GM19351 (cell line): ENCODE measurements around the gene IFNA14.
"Not testable (repeated sequence)": the region's sequence is repeated elsewhere in the genome, so short reads cannot be mapped to it uniquely, and the experiment has no call there.

ENCODE experiments used
- ATAC-seq: cut with Tn5 transposase; IDR thresholded peaks from one replicate; pipeline ENCODE4 v1.9.1; 2021; ENCODE audit warnings: mild to moderate bottlenecking, moderate library complexity; ENCODE audit not compliant: unreplicated experiment

The IFNA14 gene

GRCh38 chr9:21239911-21240310, at the start of gene IFNA14:
IFNA14 (minus strand) TSS chr9:21240005; CDS start chr9:21239935, 70 bp downstream.
- no peak for ATAC-seq

- no peak for ATAC-seq
Observed at GRCh38 chr9:21287280-21287679, 47.5 kb upstream of the IFNA14 start.

GRCh38 chr9:21286659-21287058, 46.9 kb upstream of the IFNA14 start:
- no peak for ATAC-seq

DNA sequence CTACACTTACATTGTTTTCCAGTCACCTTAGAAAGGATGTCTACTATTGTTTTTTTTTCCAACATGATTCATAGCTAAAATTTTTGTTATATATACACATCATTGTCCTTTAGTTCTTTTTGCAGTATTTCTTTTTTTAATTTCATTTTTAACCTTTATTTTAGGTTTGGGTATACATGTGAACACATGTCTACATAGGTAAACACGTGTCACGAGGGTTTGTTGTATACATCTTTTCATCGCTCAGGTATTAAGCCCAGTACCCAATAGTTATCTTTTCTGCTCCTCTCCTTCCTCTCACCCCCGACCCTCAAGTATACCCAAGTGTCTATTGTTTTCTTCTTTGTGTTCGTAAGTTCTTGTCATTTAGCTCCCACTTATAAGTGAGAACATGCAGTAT, 46.3 kb upstream of the IFNA14 start:
- no peak for ATAC-seq

DNA sequence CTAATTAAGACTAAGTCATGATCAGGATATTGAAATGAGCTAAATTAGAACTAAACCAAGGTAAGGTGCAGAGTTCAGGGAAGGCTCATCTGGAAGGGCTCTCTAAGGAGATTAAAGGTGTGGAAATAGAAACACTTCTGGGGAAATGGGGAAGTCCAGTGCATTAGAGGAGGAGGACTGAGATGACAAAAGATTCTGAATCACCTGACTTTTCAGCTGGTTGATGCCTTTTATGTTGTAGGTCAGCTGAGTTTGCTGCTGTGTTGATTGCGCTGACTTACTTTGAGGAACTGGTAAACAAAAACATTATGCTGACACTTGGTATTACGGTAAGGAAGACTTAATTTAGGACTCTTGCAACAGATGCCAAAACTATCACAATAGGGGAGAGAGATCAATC, 41.5 kb upstream of the IFNA14 start:
- ATAC-seq: no peak

- ATAC-seq: no peak
Observed at GRCh38 chr9:21268347-21268657, 28.5 kb upstream of the IFNA14 start.

- peak; percentile 66 for ATAC-seq
Observed at GRCh38 chr9:21267485-21268346, 27.9 kb upstream of the IFNA14 start.

- no peak for ATAC-seq
Observed at GRCh38 chr9:21266733-21267484, 27.1 kb upstream of the IFNA14 start.

- ATAC-seq: no peak
Observed at GRCh38 chr9:21265421-21266189, 25.8 kb upstream of the IFNA14 start.

DNA sequence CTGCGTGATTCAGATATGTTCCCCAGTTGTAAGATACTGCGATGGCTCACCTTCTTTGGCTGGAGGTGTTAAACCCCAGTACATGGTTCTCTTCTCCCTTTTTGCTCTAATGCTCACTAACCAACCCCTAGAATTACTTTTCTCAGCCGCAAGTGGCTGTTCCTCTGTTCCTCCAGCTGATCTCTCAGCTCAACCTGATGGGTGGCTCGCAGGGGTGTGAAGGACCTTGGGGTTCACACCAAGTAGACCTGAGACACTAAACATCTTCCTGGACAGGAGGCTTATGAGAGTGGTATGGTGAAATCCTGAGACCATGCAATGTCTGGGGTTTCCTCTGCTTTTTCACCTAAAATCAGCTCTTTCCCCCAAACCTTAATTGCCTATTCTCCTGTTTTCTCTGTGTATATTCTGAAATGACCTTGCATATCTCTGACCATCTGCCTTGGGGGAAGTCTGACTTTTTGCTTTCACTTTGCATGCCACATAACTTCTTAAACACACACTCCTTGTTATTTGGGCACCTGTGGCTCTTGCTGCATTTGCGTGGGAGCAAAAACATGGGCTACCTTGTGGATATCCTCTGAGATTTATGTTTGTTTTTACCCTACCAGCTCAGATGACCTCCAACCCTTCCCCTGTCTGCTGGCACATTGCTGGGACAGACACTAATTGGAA, 15.9 kb upstream of the IFNA14 start:
- no peak for ATAC-seq

DNA sequence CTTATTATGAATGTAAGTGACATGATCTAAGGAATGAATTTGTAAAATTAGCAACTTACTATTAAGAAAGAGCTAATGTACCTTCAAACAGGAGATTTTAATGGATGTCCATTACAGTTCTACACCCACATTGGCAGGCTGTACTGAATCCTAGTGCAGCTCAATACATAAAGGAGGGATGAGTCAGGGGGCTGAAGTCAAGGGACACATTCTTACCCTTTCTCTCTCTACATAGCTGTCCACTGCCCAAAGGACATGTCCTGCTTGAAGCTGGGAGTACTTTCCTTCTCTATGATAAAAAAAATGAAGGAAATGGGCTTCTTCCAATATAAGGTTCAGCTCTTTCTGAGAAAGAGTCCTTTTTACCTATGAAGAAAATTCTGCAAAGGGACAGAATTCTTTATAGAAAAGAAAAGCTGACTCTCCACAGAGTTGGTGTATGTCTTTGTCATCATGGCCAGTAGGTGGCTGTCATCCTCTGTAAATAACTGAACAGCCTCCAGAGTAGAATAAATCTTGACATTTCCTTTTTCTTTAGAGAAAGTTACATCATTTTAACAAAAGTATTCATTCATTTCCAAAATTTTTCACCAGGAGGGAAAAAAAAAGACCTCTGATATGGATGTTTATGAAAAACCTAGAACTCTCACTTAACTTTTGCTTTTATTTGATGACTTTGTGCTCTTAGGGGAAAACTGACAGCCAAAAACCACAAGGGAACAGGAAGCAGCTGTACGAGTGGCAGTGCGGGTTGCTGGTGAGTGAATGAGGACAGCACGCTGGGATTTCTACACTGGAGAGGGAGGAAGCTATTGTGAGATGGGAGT, 13.1 kb upstream of the IFNA14 start:
- ATAC-seq: peak; percentile 79

- no peak for ATAC-seq
Observed at GRCh38 chr9:21251638-21252037, 11.8 kb upstream of the IFNA14 start.

- ATAC-seq: no peak
Observed at GRCh38 chr9:21251190-21251589, 11.4 kb upstream of the IFNA14 start.

DNA sequence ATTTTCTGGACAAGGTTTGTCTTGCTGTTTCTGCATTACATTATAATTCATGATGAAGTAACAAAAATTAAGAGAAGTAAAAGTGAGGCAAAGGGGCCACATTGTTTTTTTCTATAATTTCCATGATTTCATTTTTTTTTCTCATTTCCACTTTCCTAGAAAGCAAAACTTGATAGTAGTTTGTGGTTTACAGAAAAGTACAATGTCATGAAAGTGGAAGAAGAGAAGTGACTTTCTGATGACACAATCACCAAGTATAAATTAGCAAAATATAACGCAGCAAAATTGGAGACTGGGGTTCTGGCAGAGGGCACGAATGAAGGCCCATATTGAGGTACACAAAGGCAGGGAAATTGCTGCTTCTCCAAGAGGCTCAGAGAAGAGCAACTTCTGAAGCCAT, 5.0 kb upstream of the IFNA14 start:
- peak; percentile 63 for ATAC-seq

GRCh38 chr9:21236360-21236714, 3.5 kb downstream of the IFNA14 start:
- not testable (repeated sequence) for ATAC-seq

- peak; percentile 90 for ATAC-seq
Observed at GRCh38 chr9:21235468-21236359, 4.1 kb downstream of the IFNA14 start.

GRCh38 chr9:21234153-21234687, 5.6 kb downstream of the IFNA14 start:
- ATAC-seq: no peak

GRCh38 chr9:21233258-21233657, 6.5 kb downstream of the IFNA14 start:
- ATAC-seq: no peak

GRCh38 chr9:21228122-21228521, 11.7 kb downstream of the IFNA14 start, which contains the start of gene IFNA17:
IFNA17 (minus strand) TSS chr9:21228222; CDS start chr9:21228173, 49 bp downstream.
- ATAC-seq: no peak
